ENCODE results near the gene STMN3.
"Not testable (repeated sequence)": the region's sequence is repeated elsewhere in the genome, so short reads cannot be mapped to it uniquely, and the experiment has no call there.

STMN3 gene

GRCh38 chr20:63680857-63681608 is 27.8 kb upstream of the STMN3 start:
- H3K36me3 ChIP-seq (ENCODE audit: control insufficient read depth, low read depth, low read length) = peaks cover 5% of the 10 kb centered on the region
- no peaks in the 10 kb centered on the region for H3K27me3 ChIP-seq (ENCODE audit: control insufficient read depth, insufficient read depth, low read length)
- H3K4me3 ChIP-seq (ENCODE audit: low read length) = no peak overlapping the region
- no peaks in the 10 kb centered on the region for H3K9me3 ChIP-seq (ENCODE audit: control insufficient read depth, low read depth, low read length)
- no peak overlapping the region for H3K9ac ChIP-seq (ENCODE audit: low read length)
- no peak overlapping the region for H3K27ac ChIP-seq (ENCODE audit: low read length)
- no peaks in the 10 kb centered on the region for H3K4me1 ChIP-seq (ENCODE audit: control insufficient read depth, low read depth, low read length)

GRCh38 chr20:63680427-63680826 is 27.2 kb upstream of the STMN3 start:
- H3K4me3 ChIP-seq (ENCODE audit: low read length) = no peak overlapping the region
- no peaks in the 10 kb centered on the region for H3K4me1 ChIP-seq (ENCODE audit: control insufficient read depth, low read depth, low read length)
- H3K27me3 ChIP-seq (ENCODE audit: control insufficient read depth, insufficient read depth, low read length) = no peaks in the 10 kb centered on the region
- no peak overlapping the region for H3K9ac ChIP-seq (ENCODE audit: low read length)
- no peak overlapping the region for H3K27ac ChIP-seq (ENCODE audit: low read length)
- H3K36me3 ChIP-seq (ENCODE audit: control insufficient read depth, low read depth, low read length) = peaks cover 5% of the 10 kb centered on the region
- no peaks in the 10 kb centered on the region for H3K9me3 ChIP-seq (ENCODE audit: control insufficient read depth, low read depth, low read length)

DNA sequence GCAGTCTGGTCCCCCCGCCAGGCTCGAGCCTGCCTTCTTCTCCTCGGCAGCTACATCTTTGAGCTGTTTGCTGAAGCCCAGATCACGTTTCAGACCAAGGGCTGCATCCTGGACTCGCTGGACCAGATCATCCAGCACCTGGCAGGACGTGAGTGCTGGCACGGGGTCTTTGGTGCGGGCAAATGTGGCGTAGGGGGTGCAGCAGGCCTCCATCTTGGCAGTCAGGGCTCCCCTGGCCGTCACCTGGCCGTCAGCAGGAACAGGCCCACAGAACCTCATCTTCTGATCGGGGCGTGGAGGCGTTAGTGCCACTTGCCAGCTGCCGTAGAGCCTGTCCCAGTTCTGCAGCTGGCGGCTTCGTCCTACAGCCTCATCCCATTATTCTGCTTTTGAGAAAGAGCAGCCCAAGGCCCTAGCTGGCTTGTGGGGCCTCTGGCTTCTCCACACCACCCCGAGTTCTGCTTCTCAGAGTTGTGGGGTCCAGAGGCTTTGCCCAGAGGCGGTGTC is 26.6 kb upstream of the STMN3 start:
- Histone ChIP-seq H3K4me1 (ENCODE audit: control insufficient read depth, low read depth, low read length) (no peaks in the 10 kb centered on the region), H3K27ac (ENCODE audit: low read length) (no peak overlapping the region), H3K9ac (ENCODE audit: low read length) (no peak overlapping the region), H3K27me3 (ENCODE audit: control insufficient read depth, insufficient read depth, low read length) (no peaks in the 10 kb centered on the region), H3K9me3 (ENCODE audit: control insufficient read depth, low read depth, low read length) (no peaks in the 10 kb centered on the region), H3K36me3 (ENCODE audit: control insufficient read depth, low read depth, low read length) (peaks cover 5% of the 10 kb centered on the region), H3K4me3 (ENCODE audit: low read length) (no peak overlapping the region)

GRCh38 chr20:63678667-63679465 is 25.6 kb upstream of the STMN3 start:
- H3K36me3 ChIP-seq (ENCODE audit: control insufficient read depth, low read depth, low read length) = peaks cover 8% of the 10 kb centered on the region
- H3K27me3 ChIP-seq (ENCODE audit: control insufficient read depth, insufficient read depth, low read length) = no peaks in the 10 kb centered on the region
- no peaks in the 10 kb centered on the region for H3K9me3 ChIP-seq (ENCODE audit: control insufficient read depth, low read depth, low read length)
- no peak overlapping the region for H3K9ac ChIP-seq (ENCODE audit: low read length)
- no peak overlapping the region for H3K4me3 ChIP-seq (ENCODE audit: low read length)
- H3K4me1 ChIP-seq (ENCODE audit: control insufficient read depth, low read depth, low read length) = no peaks in the 10 kb centered on the region
- no peak overlapping the region for H3K27ac ChIP-seq (ENCODE audit: low read length)

- Histone ChIP-seq H3K36me3 (ENCODE audit: control insufficient read depth, low read depth, low read length) (peaks cover 11% of the 10 kb centered on the region), H3K9ac (ENCODE audit: low read length) (no peak overlapping the region)
Observed at GRCh38 chr20:63678071-63678470, 24.8 kb upstream of the STMN3 start.

DNA sequence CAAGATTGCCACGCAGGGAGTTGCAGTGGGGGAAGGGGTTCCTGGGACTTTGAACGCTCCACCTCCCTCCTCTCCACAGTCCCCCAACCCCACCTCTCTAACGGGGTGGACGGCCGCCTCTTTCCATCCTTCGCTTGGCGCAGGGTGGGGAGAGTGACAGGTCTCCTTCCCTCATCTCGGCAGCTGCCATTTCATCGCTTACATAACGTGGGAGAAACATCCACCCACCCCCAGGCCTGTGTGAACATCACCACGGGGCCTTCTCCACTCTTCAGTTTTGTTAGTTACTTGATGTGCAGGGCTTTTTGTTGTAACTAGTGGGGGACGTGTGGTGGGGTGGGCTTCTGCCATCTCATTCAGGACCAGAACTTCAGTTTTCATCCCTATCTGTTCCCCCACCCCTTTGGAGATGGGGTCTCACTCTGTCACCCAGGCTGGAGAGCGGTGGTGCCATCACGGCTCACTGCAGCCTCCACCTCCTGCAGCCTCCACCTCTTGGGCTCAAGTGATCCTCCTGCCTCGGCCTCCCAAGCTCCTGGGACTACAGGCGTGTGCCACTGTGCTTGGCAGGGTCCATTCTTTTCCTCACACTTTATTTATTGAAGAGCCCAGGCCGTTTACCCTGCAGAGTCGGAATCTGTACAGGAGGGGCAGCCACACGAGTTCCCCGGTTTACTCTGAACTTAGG is 22.6 kb upstream of the STMN3 start:
- Histone ChIP-seq H3K36me3 (ENCODE audit: control insufficient read depth, low read depth, low read length) (peaks cover 14% of the 10 kb centered on the region), H3K9me3 (ENCODE audit: control insufficient read depth, low read depth, low read length) (no peaks in the 10 kb centered on the region)

More at GRCh38 chr20:63678071-63678470, 24.8 kb upstream of the STMN3 start:
- Histone ChIP-seq H3K9me3 (ENCODE audit: control insufficient read depth, low read depth, low read length) (no peaks in the 10 kb centered on the region), H3K4me3 (ENCODE audit: low read length) (no peak overlapping the region), H3K27ac (ENCODE audit: low read length) (no peak overlapping the region), H3K27me3 (ENCODE audit: control insufficient read depth, insufficient read depth, low read length) (no peaks in the 10 kb centered on the region), H3K4me1 (ENCODE audit: control insufficient read depth, low read depth, low read length) (no peaks in the 10 kb centered on the region)

DNA sequence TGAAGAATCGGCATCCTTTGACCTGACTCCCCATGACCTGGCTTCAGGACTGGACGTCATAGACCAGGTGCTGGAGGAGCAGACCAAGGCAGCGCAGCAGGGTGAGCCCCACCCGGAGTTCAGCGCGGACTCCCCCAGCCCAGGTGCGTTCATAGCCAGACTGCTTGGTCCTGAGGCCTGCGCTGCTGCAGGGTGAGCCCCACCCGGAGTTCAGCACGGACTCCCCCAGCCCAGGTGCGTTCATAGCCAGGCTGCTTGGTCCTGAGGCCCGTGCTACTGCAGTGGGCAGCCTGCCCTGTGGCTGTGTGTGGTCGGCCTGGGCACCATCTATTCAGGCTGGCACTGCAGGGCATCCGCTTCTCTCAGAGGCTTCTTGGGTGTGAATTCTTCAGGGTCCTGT is 20.7 kb upstream of the STMN3 start:
- H3K36me3 ChIP-seq (ENCODE audit: control insufficient read depth, low read depth, low read length) = peaks cover 14% of the 10 kb centered on the region
- H3K27ac ChIP-seq (ENCODE audit: low read length) = no peak overlapping the region
- no peak overlapping the region for H3K4me3 ChIP-seq (ENCODE audit: low read length)
- H3K4me1 ChIP-seq (ENCODE audit: control insufficient read depth, low read depth, low read length) = no peaks in the 10 kb centered on the region
- H3K9ac ChIP-seq (ENCODE audit: low read length) = no peak overlapping the region
- no peaks in the 10 kb centered on the region for H3K27me3 ChIP-seq (ENCODE audit: control insufficient read depth, insufficient read depth, low read length)
- no peaks in the 10 kb centered on the region for H3K9me3 ChIP-seq (ENCODE audit: control insufficient read depth, low read depth, low read length)

More for the DNA sequence above, 22.6 kb upstream of the STMN3 start:
- no peak overlapping the region for H3K4me3 ChIP-seq (ENCODE audit: low read length)
- no peaks in the 10 kb centered on the region for H3K27me3 ChIP-seq (ENCODE audit: control insufficient read depth, insufficient read depth, low read length)
- H3K9ac ChIP-seq (ENCODE audit: low read length) = no peak overlapping the region
- no peak overlapping the region for H3K27ac ChIP-seq (ENCODE audit: low read length)
- H3K4me1 ChIP-seq (ENCODE audit: control insufficient read depth, low read depth, low read length) = no peaks in the 10 kb centered on the region

DNA sequence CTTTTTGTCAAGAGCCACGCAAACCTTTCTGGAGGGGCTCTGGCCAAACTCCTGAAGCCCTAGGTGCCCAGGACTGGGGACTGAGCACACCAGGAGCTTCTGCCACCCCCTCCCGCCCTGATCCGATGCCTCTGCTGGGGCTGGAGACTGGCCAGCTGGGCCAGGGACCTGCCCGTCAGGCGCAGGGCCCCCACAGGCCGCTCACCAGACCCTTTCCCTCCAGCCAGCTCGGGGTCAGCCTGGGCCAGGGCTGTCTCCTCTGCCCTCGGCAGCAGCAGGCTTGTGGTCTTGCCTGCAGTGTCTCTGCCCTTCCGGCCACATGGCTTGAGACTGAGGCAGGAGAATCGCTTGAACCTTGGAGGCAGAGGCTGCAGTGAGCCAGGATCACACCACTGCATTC is 19.4 kb upstream of the STMN3 start:
- Histone ChIP-seq H3K4me1 (ENCODE audit: control insufficient read depth, low read depth, low read length) (no peaks in the 10 kb centered on the region), H3K9me3 (ENCODE audit: control insufficient read depth, low read depth, low read length) (no peaks in the 10 kb centered on the region), H3K4me3 (ENCODE audit: low read length) (no peak overlapping the region), H3K27ac (ENCODE audit: low read length) (no peak overlapping the region), H3K27me3 (ENCODE audit: control insufficient read depth, insufficient read depth, low read length) (no peaks in the 10 kb centered on the region), H3K9ac (ENCODE audit: low read length) (no peak overlapping the region), H3K36me3 (ENCODE audit: control insufficient read depth, low read depth, low read length) (peaks cover 15% of the 10 kb centered on the region)

- peaks cover 21% of the 10 kb centered on the region for H3K36me3 ChIP-seq (ENCODE audit: control insufficient read depth, low read depth, low read length)
- not testable (repeated sequence) for H3K9me3 ChIP-seq (ENCODE audit: control insufficient read depth, low read depth, low read length); H3K27me3 ChIP-seq (ENCODE audit: control insufficient read depth, insufficient read depth, low read length); H3K9ac ChIP-seq (ENCODE audit: low read length); H3K4me1 ChIP-seq (ENCODE audit: control insufficient read depth, low read depth, low read length); H3K4me3 ChIP-seq (ENCODE audit: low read length); H3K27ac ChIP-seq (ENCODE audit: low read length)
Observed at GRCh38 chr20:63671695-63672094, 18.5 kb upstream of the STMN3 start.

- Histone ChIP-seq H3K27ac (ENCODE audit: low read length) (no peak overlapping the region), H3K4me3 (ENCODE audit: low read length) (no peak overlapping the region), H3K9me3 (ENCODE audit: control insufficient read depth, low read depth, low read length) (no peaks in the 10 kb centered on the region), H3K36me3 (ENCODE audit: control insufficient read depth, low read depth, low read length) (peaks cover 23% of the 10 kb centered on the region), H3K9ac (ENCODE audit: low read length) (no peak overlapping the region), H3K27me3 (ENCODE audit: control insufficient read depth, insufficient read depth, low read length) (no peaks in the 10 kb centered on the region), H3K4me1 (ENCODE audit: control insufficient read depth, low read depth, low read length) (no peaks in the 10 kb centered on the region)
Observed at GRCh38 chr20:63668351-63668750, 15.1 kb upstream of the STMN3 start.

DNA sequence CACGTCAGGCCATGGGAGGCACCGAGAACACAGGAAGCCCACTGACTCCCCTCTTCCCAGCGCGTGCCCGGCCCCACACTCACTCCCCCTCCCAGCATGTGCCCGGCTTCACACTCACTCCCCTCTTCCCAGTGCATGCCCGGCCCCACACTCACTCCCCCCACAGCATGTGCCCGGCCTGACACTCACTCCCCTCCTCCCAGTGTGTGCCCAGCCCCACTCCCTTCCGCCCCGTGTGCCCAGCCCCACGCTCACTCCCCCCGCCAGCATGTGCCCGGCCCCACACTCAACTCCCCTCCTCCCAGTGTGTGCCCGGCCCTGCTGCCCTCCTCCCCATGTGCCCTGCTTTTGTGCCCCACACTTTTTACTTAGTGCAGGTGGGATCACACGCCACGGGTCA is 14.6 kb upstream of the STMN3 start:
- peaks cover 23% of the 10 kb centered on the region for H3K36me3 ChIP-seq (ENCODE audit: control insufficient read depth, low read depth, low read length)
- no peak overlapping the region for H3K9ac ChIP-seq (ENCODE audit: low read length)
- H3K9me3 ChIP-seq (ENCODE audit: control insufficient read depth, low read depth, low read length) = no peaks in the 10 kb centered on the region
- no peaks in the 10 kb centered on the region for H3K27me3 ChIP-seq (ENCODE audit: control insufficient read depth, insufficient read depth, low read length)
- no peak overlapping the region for H3K27ac ChIP-seq (ENCODE audit: low read length)
- no peaks in the 10 kb centered on the region for H3K4me1 ChIP-seq (ENCODE audit: control insufficient read depth, low read depth, low read length)
- no peak overlapping the region for H3K4me3 ChIP-seq (ENCODE audit: low read length)
